ENCODE results near the gene KRT76.

KRT76 gene

GRCh38 chr12:52802442-52802841 lies 25.3 kb upstream of the KRT76 start:
- no peak for TF ChIP-seq CTCF (IDR thresholded peaks at IDR 0.05; ENCODE audit: low read depth, low read length)
- in situ Hi-C loops (cut with HindIII; ENCODE audit: low sequenced_read_pairs), result no loop called here
- no peak overlapping the region for H3K4me3 ChIP-seq (ENCODE audit: low read depth, low read length)
- no peak for DNase-seq (ENCODE audit: low read depth, low spot score)

- no peak for TF ChIP-seq CTCF (IDR thresholded peaks at IDR 0.05; ENCODE audit: low read depth, low read length)
- in situ Hi-C loops (cut with HindIII; ENCODE audit: low sequenced_read_pairs), result no loop called here
- DNase-seq (ENCODE audit: low read depth, low spot score), result no peak
- H3K4me3 ChIP-seq (ENCODE audit: low read depth, low read length), result no peak overlapping the region
These were observed 24.6 kb upstream of the KRT76 start for GRCh38 chr12:52801773-52802172.

GRCh38 chr12:52800259-52800917 lies 23.2 kb upstream of the KRT76 start:
- no peak for TF ChIP-seq CTCF (IDR thresholded peaks at IDR 0.05; ENCODE audit: low read depth, low read length)
- no peak for DNase-seq (ENCODE audit: low read depth, low spot score)
- in situ Hi-C loops (cut with HindIII; ENCODE audit: low sequenced_read_pairs), result no loop called here

GRCh38 chr12:52799505-52800211 lies 22.5 kb upstream of the KRT76 start:
- in situ Hi-C loops (cut with HindIII; ENCODE audit: low sequenced_read_pairs), result no loop called here
- DNase-seq (ENCODE audit: low read depth, low spot score), result no peak
- no peak overlapping the region for H3K4me3 ChIP-seq (ENCODE audit: low read depth, low read length)
- TF ChIP-seq CTCF (IDR thresholded peaks at IDR 0.05; ENCODE audit: low read depth, low read length), result no peak

More at GRCh38 chr12:52800259-52800917, 23.2 kb upstream of the KRT76 start:
- no peak overlapping the region for H3K4me3 ChIP-seq (ENCODE audit: low read depth, low read length)

- in situ Hi-C loops (cut with HindIII; ENCODE audit: low sequenced_read_pairs), result no loop called here
- no peak for DNase-seq (ENCODE audit: low read depth, low spot score)
- H3K4me3 ChIP-seq (ENCODE audit: low read depth, low read length), result no peak overlapping the region
- no peak for TF ChIP-seq CTCF (IDR thresholded peaks at IDR 0.05; ENCODE audit: low read depth, low read length)
These were observed 21.7 kb upstream of the KRT76 start for GRCh38 chr12:52798671-52799504.

- no peak for TF ChIP-seq CTCF (IDR thresholded peaks at IDR 0.05; ENCODE audit: low read depth, low read length)
- DNase-seq (ENCODE audit: low read depth, low spot score), result peak; percentile 14
These were observed 21.0 kb upstream of the KRT76 start for GRCh38 chr12:52798003-52798670.

More at GRCh38 chr12:52798003-52798670, 21.0 kb upstream of the KRT76 start:
- in situ Hi-C loops (cut with HindIII; ENCODE audit: low sequenced_read_pairs), result no loop called here
- no peak overlapping the region for H3K4me3 ChIP-seq (ENCODE audit: low read depth, low read length)
